DOHH2 (cell line): ENCODE data around the gene C1orf105.
"Not testable (repeated sequence)": the region's sequence is repeated elsewhere in the genome, so short reads cannot be mapped to it uniquely, and the experiment has no call there.

ENCODE experiments used
- H3F3A ChIP-seq: fragments of 200-600 bp; sonication (generic), shearing (Covaris generic); 2 replicates; pipeline ENCODE4 v1.6.0; 2016; ENCODE audit warnings: antibody characterized with exemption, mild to moderate bottlenecking; ENCODE audit not compliant: control insufficient read depth, insufficient read depth
- H3K27ac ChIP-seq: fragments of 200-600 bp; sonication (generic); 2 replicates; pipeline ENCODE4 v1.5.1; 2014; ENCODE audit warnings: low read depth, mild to moderate bottlenecking, low read length, moderate library complexity
- H3K27me3 ChIP-seq: fragments of 200-600 bp; sonication (generic); 2 replicates; pipeline ENCODE4 v1.6.1; 2014; ENCODE audit warnings: mild to moderate bottlenecking, low read length, mixed read lengths; ENCODE audit not compliant: control insufficient read depth
- H3K36me3 ChIP-seq: fragments of 200-600 bp; sonication (generic); 2 replicates; pipeline ENCODE4 v1.6.1; 2014; ENCODE audit warnings: mild to moderate bottlenecking, low read length, moderate library complexity, mixed read lengths; ENCODE audit not compliant: control insufficient read depth
- H3K4me1 ChIP-seq: fragments of 200-600 bp; sonication (generic); 2 replicates; pipeline ENCODE4 v1.6.1; 2014; ENCODE audit warnings: mild to moderate bottlenecking, low read length, mixed read lengths; ENCODE audit not compliant: control insufficient read depth
- H3K4me2 ChIP-seq: fragments of 200-600 bp; sonication (generic); 2 replicates; pipeline ENCODE4 v1.6.0; 2014; ENCODE audit warnings: mild to moderate bottlenecking, low read length, moderate library complexity
- H3K4me3 ChIP-seq: fragments of 200-600 bp; sonication (generic); 2 replicates; pipeline ENCODE4 v1.5.1; 2014; ENCODE audit warnings: mild to moderate bottlenecking, low read length, mixed read lengths
- H3K79me2 ChIP-seq: fragments of 200-600 bp; sonication (generic); 2 replicates; pipeline ENCODE4 v1.6.1; 2014; ENCODE audit warnings: mild to moderate bottlenecking, low read length, mixed read lengths; ENCODE audit not compliant: control insufficient read depth
- H3K9me2 ChIP-seq: fragments of 200-600 bp; sonication (generic); replicated peaks from 2 replicates; pipeline ENCODE4 v1.6.1; 2014; ENCODE audit warnings: mild to moderate bottlenecking, low read length, mixed read lengths; ENCODE audit not compliant: control insufficient read depth
- H3K9me3 ChIP-seq: fragments of 200-600 bp; sonication (generic); 2 replicates; pipeline ENCODE4 v1.6.1; 2014; ENCODE audit warnings: antibody characterized with exemption, low read length, mixed read lengths; ENCODE audit not compliant: control insufficient read depth, insufficient read depth
- H4K20me1 ChIP-seq: fragments of 200-600 bp; sonication (generic); 2 replicates; pipeline ENCODE4 v1.6.0; 2014; ENCODE audit warnings: low read depth, mild to moderate bottlenecking, antibody characterized with exemption, low read length, moderate library complexity; ENCODE audit not compliant: control insufficient read depth, insufficient read depth
- EZH2phosphoT487 ChIP-seq: fragments of 200-600 bp; sonication (generic); IDR thresholded peaks from 2 replicates; pipeline ENCODE4 v1.6.1; 2017; ENCODE audit warnings: borderline replicate concordance, mild to moderate bottlenecking, antibody characterized with exemption, low read length, moderate library complexity, mixed read lengths
- TF ChIP-seq, protein P1 (sequence below): fragments of 200-600 bp; sonication (generic); IDR thresholded peaks from one replicate; pipeline ENCODE4 v1.5.1; 2014; ENCODE audit warnings: antibody characterized with exemption, mild to moderate bottlenecking, low read depth, low read length; ENCODE audit not compliant: poor library complexity, severe bottlenecking

The C1orf105 gene, protein sequence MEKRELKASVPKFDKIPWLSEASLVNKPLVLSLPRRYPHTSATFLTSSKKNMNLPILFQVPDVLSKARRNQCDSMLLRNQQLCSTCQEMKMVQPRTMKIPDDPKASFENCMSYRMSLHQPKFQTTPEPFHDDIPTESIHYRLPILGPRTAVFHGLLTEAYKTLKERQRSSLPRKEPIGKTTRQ

DNA sequence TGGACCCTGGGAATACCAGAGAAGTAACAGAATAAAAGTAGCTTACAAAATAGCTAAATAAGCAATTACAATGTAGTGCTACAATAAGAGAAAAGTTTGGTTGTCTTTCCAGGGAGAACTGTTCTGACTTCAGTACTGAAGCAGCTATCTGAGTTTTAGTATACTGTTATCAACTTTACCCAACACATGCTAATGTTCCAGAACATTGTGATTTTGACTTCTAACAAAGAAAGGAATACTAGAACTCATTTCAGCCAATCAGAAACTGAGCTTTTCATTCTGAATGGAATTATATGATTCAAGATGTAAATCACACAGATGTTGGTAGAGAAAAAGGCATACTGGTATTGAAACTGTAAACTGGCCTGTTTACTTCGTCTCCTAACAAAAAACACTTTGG, at the start of gene C1orf105:
Gene C1orf105, plus strand, starts transcription at position 301 of the 400 bp plus-strand sequence. CDS start 201 bp downstream, outside the sequence.
- no peak within 1 kb of the TSS for H3K4me3 ChIP-seq
- no peak for TF ChIP-seq EZH2phosphoT487
- H3K4me2 ChIP-seq, result no peak within 1 kb of the TSS
- no peaks in the 10 kb centered on the region for H3K9me3 ChIP-seq
- H3F3A ChIP-seq, result no peaks in the 10 kb centered on the region
- H4K20me1 ChIP-seq, result no peaks in the 10 kb centered on the region
- no peaks in the 10 kb centered on the region for H3K4me1 ChIP-seq
- H3K9me2 ChIP-seq, result no peaks in the 10 kb centered on the region
- no peaks in the 10 kb centered on the region for H3K79me2 ChIP-seq
- no peak within 1 kb of the TSS for H3K27ac ChIP-seq
- H3K36me3 ChIP-seq, result no peaks in the 10 kb centered on the region
- no peaks in the 10 kb centered on the region; the same call in 1 of the 2 replicates for H3K27me3 ChIP-seq

DNA sequence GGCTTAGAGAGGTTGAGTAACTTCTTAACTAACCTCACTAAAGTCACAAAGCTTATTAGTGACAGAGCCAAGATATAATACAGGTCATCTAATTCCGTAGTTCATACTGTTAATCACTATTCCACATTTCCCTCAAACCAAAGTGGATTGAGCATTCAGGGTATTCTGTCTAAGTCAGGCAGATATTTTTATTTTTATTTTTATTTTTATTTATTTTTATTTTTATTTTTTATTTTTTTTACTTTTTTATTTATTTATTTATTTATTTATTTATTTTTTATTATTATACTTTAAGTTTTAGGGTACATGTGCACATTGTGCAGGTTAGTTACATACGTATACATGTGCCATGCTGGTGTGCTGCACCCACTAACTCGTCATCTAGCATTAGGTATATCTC, 48.8 kb upstream of the C1orf105 start:
- not testable (repeated sequence) for H3K79me2 ChIP-seq, H4K20me1 ChIP-seq, H3K4me3 ChIP-seq, H3K27me3 ChIP-seq, H3K4me1 ChIP-seq, H3K9me3 ChIP-seq, H3K9me2 ChIP-seq, H3K36me3 ChIP-seq, H3F3A ChIP-seq, H3K4me2 ChIP-seq, H3K27ac ChIP-seq

DNA sequence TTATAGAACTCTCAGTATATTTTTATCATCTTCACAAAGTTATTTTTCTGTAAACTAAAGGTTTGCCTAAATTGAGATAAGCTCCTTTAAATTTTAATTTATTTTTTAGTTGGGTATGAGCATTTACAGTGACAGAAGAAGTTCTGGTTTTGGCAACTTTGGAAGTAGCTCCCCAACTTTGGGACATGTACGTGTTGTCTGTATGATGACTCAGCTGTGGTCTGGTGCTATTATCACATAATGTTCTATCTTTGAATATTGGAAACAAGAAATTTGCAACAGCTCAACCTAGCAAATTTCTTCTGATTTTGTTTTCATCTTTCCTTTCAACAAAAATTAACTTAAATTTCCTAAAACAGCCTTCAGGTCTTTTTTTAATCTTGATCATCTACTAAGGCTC, 46.6 kb upstream of the C1orf105 start:
- no peaks in the 10 kb centered on the region for H3K27me3 ChIP-seq
- TF ChIP-seq, protein P1, sequence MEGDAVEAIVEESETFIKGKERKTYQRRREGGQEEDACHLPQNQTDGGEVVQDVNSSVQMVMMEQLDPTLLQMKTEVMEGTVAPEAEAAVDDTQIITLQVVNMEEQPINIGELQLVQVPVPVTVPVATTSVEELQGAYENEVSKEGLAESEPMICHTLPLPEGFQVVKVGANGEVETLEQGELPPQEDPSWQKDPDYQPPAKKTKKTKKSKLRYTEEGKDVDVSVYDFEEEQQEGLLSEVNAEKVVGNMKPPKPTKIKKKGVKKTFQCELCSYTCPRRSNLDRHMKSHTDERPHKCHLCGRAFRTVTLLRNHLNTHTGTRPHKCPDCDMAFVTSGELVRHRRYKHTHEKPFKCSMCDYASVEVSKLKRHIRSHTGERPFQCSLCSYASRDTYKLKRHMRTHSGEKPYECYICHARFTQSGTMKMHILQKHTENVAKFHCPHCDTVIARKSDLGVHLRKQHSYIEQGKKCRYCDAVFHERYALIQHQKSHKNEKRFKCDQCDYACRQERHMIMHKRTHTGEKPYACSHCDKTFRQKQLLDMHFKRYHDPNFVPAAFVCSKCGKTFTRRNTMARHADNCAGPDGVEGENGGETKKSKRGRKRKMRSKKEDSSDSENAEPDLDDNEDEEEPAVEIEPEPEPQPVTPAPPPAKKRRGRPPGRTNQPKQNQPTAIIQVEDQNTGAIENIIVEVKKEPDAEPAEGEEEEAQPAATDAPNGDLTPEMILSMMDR, result no peak
- TF ChIP-seq EZH2phosphoT487, result no peak
- H3K4me3 ChIP-seq, result no peak overlapping the region
- H4K20me1 ChIP-seq, result no peaks in the 10 kb centered on the region
- H3K4me2 ChIP-seq, result no peak overlapping the region
- H3K4me1 ChIP-seq, result peaks cover 14% of the 10 kb centered on the region
- no peak overlapping the region for H3K27ac ChIP-seq
- no peaks in the 10 kb centered on the region for H3K9me2 ChIP-seq
- no peaks in the 10 kb centered on the region for H3K36me3 ChIP-seq
- H3K79me2 ChIP-seq, result no peaks in the 10 kb centered on the region
- H3K9me3 ChIP-seq, result 0 out of 2 replicates have a peak, but pooled peaks cover 3% of the 10 kb centered on the region
- H3F3A ChIP-seq, result no peaks in the 10 kb centered on the region

DNA sequence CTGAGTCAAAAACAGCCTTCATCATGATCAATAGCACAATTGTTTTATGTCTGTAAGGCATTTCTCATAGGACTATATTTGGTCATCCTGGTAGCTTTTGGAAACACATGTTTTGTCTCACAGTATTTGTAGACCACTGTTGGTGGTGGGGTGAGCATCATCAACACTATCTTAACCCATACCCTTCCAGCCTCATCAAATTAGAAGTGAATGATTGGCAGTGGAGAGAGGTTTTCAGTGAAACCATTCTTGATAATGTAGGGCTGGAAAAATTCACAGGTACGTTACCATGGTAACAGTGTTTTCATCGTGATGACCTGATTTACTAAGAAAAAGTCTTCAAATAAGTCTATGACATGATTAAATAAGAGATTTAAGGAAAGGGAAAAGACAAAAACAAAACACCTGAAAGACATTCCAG, 45.3 kb upstream of the C1orf105 start:
- H3F3A ChIP-seq, result no peaks in the 10 kb centered on the region
- H3K36me3 ChIP-seq, result no peaks in the 10 kb centered on the region
- H3K4me2 ChIP-seq, result no peak overlapping the region
- H4K20me1 ChIP-seq, result no peaks in the 10 kb centered on the region
- no peak overlapping the region for H3K4me3 ChIP-seq
- no peaks in the 10 kb centered on the region for H3K9me3 ChIP-seq
- H3K9me2 ChIP-seq, result no peaks in the 10 kb centered on the region
- no peak for TF ChIP-seq EZH2phosphoT487
- TF ChIP-seq, protein P1, result no peak
- H3K4me1 ChIP-seq, result peaks cover 22% of the 10 kb centered on the region
- H3K27me3 ChIP-seq, result no peaks in the 10 kb centered on the region
- H3K27ac ChIP-seq, result no peak overlapping the region
- no peaks in the 10 kb centered on the region for H3K79me2 ChIP-seq
